Stimulated activated CD4-positive, alpha-beta T cell treated with anti-CD3 and anti-CD28 coated beads, Interleukin-15, amount 100 ng/mL, for 24 hours (primary cell): Measurements from ENCODE around the gene LRIG1.

Experiments
- DNase-seq: peaks from one replicate; pipeline ENCODE4 v3.0.0-alpha.2; 2020

Gene LRIG1

GRCh38 chr3:66413151-66413751, 87.6 kb downstream of the LRIG1 start:
- peak; percentile 31 for DNase-seq

GRCh38 chr3:66411961-66412887, 88.6 kb downstream of the LRIG1 start:
- no peak for DNase-seq

GRCh38 chr3:66411474-66411873, 89.3 kb downstream of the LRIG1 start:
- DNase-seq = no peak

GRCh38 chr3:66410976-66411375, 89.8 kb downstream of the LRIG1 start:
- no peak for DNase-seq

GRCh38 chr3:66409771-66410754, 90.8 kb downstream of the LRIG1 start:
- no peak for DNase-seq

GRCh38 chr3:66407611-66408218, 93.1 kb downstream of the LRIG1 start:
- DNase-seq = peak; percentile 80

GRCh38 chr3:66406831-66407610, 93.8 kb downstream of the LRIG1 start:
- DNase-seq = no peak

GRCh38 chr3:66406163-66406562, 94.7 kb downstream of the LRIG1 start:
- no peak for DNase-seq

GRCh38 chr3:66405701-66406091, 95.1 kb downstream of the LRIG1 start:
- DNase-seq = no peak

- no peak for DNase-seq
These were observed 95.7 kb downstream of the LRIG1 start for GRCh38 chr3:66404903-66405700.

- DNase-seq = no peak
These were observed 96.6 kb downstream of the LRIG1 start for GRCh38 chr3:66404197-66404596.

GRCh38 chr3:66403323-66403990, 97.4 kb downstream of the LRIG1 start:
- DNase-seq = no peak

- no peak for DNase-seq
These were observed 98.1 kb downstream of the LRIG1 start for GRCh38 chr3:66402596-66403290.

GRCh38 chr3:66401675-66402491, 98.9 kb downstream of the LRIG1 start:
- no peak for DNase-seq

- DNase-seq = no peak
These were observed 99.7 kb downstream of the LRIG1 start for GRCh38 chr3:66401157-66401550.

- DNase-seq = no peak
These were observed 100.2 kb downstream of the LRIG1 start for GRCh38 chr3:66400411-66401156.

GRCh38 chr3:66399529-66400232, 101.1 kb downstream of the LRIG1 start:
- DNase-seq = no peak
